Muscle of arm (tissue), 14 donors: ENCODE results near the gene NEURL2. TPM values are rescaled to one million over a fixed set of nuclear protein-coding genes. Genes with fewer than 3 reads are reported as not detected.
"Not testable (repeated sequence)": the region's sequence is repeated elsewhere in the genome, so short reads cannot be mapped to it uniquely, and the experiment has no call there.

Experiments used
- DNase-seq: peaks from one replicate; pipeline ENCODE4 v3.0.0-alpha.2; 2013
- long read RNA-seq, 11 donors: transcript quantifications; one replicate each; lab custom pipeline, GENCODE V29; 2026
- polyA plus RNA-seq, 12 donors: library from polyadenylated mRNA; unstranded; fragments of 120-200 nt; gene quantifications; one replicate each; pipeline ENCODE4 v1.2.1, GENCODE V29; 2013; ENCODE audit not compliant: insufficient read length in 12 of 12

NEURL2 gene
- 10 to 100 TPM in 9 of 12 donors, 1 to 10 TPM in 2, not detected in 1; 8.2 to 20.2 (median 11.3) TPM for polyA plus RNA-seq
- long read RNA-seq, donor 1, partial matches to known transcripts = 0 of 4 reads
- long read RNA-seq, donor 1, other reads (novel, unspliced or antisense) = 0 of 4 reads
- long read RNA-seq, donor 2, transcript NEURL2-201 (2 exons, 1,278 nt) = major isoform, 16 of 16 reads
- long read RNA-seq, donor 2, partial matches to known transcripts = 0 of 16 reads
- long read RNA-seq, donor 2, other reads (novel, unspliced or antisense) = 0 of 16 reads
- long read RNA-seq, donor 3, transcript NEURL2-201 (2 exons, 1,278 nt) = major isoform, 8 of 13 reads
- long read RNA-seq, donor 3, partial matches to known transcripts = 5 of 13 reads
- long read RNA-seq, donor 3, other reads (novel, unspliced or antisense) = 0 of 13 reads
- long read RNA-seq, donor 4, transcript NEURL2-201 (2 exons, 1,278 nt) = major isoform, 7 of 7 reads
- long read RNA-seq, donor 4, partial matches to known transcripts = 0 of 7 reads
- long read RNA-seq, donor 4, other reads (novel, unspliced or antisense) = 0 of 7 reads
- long read RNA-seq, donor 5, transcript NEURL2-201 (2 exons, 1,278 nt) = major isoform, 15 of 16 reads
- long read RNA-seq, donor 5, partial matches to known transcripts = 0 of 16 reads
- long read RNA-seq, donor 5, other reads (novel, unspliced or antisense) = 0 of 16 reads
- long read RNA-seq, donor 6, transcript NEURL2-201 (2 exons, 1,278 nt) = major isoform, 7 of 8 reads
- long read RNA-seq, donor 6, partial matches to known transcripts = 0 of 8 reads
- long read RNA-seq, donor 6, other reads (novel, unspliced or antisense) = 0 of 8 reads
- long read RNA-seq, donor 7, transcript NEURL2-201 (2 exons, 1,278 nt) = major isoform, 7 of 7 reads
- long read RNA-seq, donor 7, partial matches to known transcripts = 0 of 7 reads
- long read RNA-seq, donor 7, other reads (novel, unspliced or antisense) = 0 of 7 reads
- long read RNA-seq, donor 8, transcript NEURL2-201 (2 exons, 1,278 nt) = major isoform, 15 of 89 reads
- long read RNA-seq, donor 8, partial matches to known transcripts = 74 of 89 reads
- long read RNA-seq, donor 8, other reads (novel, unspliced or antisense) = 0 of 89 reads
- long read RNA-seq, donor 9, transcript NEURL2-201 (2 exons, 1,278 nt) = major isoform, 10 of 10 reads
- long read RNA-seq, donor 9, partial matches to known transcripts = 0 of 10 reads
- long read RNA-seq, donor 9, other reads (novel, unspliced or antisense) = 0 of 10 reads
- long read RNA-seq, donor 10, transcript NEURL2-201 (2 exons, 1,278 nt) = major isoform, 12 of 54 reads
- long read RNA-seq, donor 10, partial matches to known transcripts = 34 of 54 reads
- long read RNA-seq, donor 10, other reads (novel, unspliced or antisense) = 8 of 54 reads
- long read RNA-seq, donor 11, transcript NEURL2-201 (2 exons, 1,278 nt) = major isoform, 8 of 45 reads
- long read RNA-seq, donor 11, partial matches to known transcripts = 37 of 45 reads
- long read RNA-seq, donor 11, other reads (novel, unspliced or antisense) = 0 of 45 reads

GRCh38 chr20:45890985-45891983 is at the start of gene NEURL2, which contains the start of gene CTSA:
NEURL2 (minus strand) TSS chr20:45891208; CDS start chr20:45890991, 217 bp downstream.
CTSA (plus strand) TSS chr20:45891335; CDS start chr20:45891569, 234 bp downstream.
- peak; percentile 94 for DNase-seq

GRCh38 chr20:45940469-45940868 is 49.5 kb upstream of the NEURL2 start:
- DNase-seq = no peak

GRCh38 chr20:45940053-45940452 is 49.0 kb upstream of the NEURL2 start:
- DNase-seq = no peak

GRCh38 chr20:45938727-45939438 is 47.9 kb upstream of the NEURL2 start:
- no peak for DNase-seq

GRCh38 chr20:45937765-45938164 is 46.8 kb upstream of the NEURL2 start:
- DNase-seq = no peak

GRCh38 chr20:45935416-45936046 is 44.5 kb upstream of the NEURL2 start:
- DNase-seq = no peak

GRCh38 chr20:45934586-45935415 is 43.8 kb upstream of the NEURL2 start, which contains the start of gene PCIF1:
PCIF1 (plus strand) TSS chr20:45934683; CDS start chr20:45939000, 4,317 bp downstream.
- DNase-seq = peak; percentile 100

GRCh38 chr20:45934046-45934585 is 43.1 kb upstream of the NEURL2 start:
- peak; percentile 77 for DNase-seq

- DNase-seq = peak; percentile 61
Observed at GRCh38 chr20:45933266-45934045, 42.4 kb upstream of the NEURL2 start.

GRCh38 chr20:45931680-45932079 is 40.7 kb upstream of the NEURL2 start:
- DNase-seq = not testable (repeated sequence)

GRCh38 chr20:45927071-45927878 is 36.3 kb upstream of the NEURL2 start:
- DNase-seq = no peak

- DNase-seq = no peak
Observed at GRCh38 chr20:45926731-45927070, 35.7 kb upstream of the NEURL2 start.

GRCh38 chr20:45925821-45926506 is 35.0 kb upstream of the NEURL2 start:
- DNase-seq = no peak

GRCh38 chr20:45924391-45925261 is 33.6 kb upstream of the NEURL2 start:
- DNase-seq = no peak
